HG03095 (cell line): Measurements from ENCODE around the gene SOX11.

Source experiments
- ATAC-seq: cut with Tn5 transposase; IDR thresholded peaks from one replicate; pipeline ENCODE4 v1.9.1; 2021; ENCODE audit warnings: moderate library complexity; ENCODE audit not compliant: unreplicated experiment

SOX11 gene

DNA sequence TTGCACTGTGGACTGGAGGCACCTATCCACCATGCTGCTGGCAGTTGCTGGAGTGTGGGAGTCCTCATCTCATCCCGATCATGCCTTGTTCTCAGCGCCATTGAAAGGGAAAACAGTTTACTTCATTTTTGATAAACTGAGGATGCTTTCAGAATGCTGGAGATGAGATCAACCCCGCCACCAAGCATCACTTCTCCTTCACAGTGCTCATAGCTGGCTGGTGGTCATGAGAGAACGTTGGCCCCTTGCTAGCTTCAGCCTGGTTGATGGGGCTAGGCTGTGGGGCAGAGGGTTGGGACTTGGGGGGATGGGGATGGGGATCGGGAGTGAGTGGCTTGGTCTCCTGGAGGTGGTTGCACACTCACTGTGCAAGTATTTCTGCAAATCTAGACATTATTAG, 30.1 kb downstream of the SOX11 start:
- ATAC-seq, result no peak

DNA sequence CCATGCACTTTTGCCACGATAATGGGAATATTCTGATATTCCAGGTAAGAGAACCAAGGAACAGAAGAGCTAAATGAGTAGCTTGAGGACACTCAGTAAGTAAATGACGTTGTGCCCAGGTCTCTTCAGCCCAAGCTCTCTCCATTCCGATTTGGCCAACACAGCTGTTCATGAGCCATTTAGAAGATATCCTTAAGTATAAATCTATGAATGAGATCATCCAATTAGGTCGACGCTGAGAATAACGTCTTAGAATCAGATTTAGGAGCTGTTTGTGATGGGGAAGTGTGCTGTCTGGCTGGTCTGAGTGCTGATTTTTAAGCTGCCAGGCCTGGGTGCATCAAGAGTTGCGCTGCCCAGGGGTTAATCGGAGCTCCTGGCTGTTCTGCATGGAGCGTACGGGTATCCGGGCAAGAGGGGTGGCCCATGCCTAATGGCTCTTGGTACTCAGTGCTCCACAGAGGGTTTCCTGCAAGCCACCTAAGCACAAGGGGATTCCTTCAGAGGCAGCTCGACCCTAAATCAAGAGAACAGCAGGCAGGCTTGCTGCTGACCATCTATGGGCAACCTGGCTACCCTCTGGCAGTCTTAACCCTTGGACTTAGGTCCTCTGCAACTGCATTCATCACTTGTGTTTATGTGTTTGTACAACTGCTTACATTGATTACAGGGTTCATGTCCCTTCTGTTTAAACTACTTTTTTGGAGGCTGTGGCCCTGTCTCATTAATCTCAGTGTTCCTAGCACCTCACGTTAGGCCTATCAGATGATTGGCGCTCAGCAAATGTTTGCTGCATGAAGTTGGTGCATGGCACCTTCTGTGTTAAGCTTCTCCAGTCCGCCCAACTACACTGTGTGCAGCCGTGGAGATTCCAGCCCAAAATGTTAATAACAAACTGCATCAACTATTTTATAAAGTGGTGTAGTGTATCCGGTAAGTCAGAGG, 31.9 kb downstream of the SOX11 start:
- no peak for ATAC-seq

DNA sequence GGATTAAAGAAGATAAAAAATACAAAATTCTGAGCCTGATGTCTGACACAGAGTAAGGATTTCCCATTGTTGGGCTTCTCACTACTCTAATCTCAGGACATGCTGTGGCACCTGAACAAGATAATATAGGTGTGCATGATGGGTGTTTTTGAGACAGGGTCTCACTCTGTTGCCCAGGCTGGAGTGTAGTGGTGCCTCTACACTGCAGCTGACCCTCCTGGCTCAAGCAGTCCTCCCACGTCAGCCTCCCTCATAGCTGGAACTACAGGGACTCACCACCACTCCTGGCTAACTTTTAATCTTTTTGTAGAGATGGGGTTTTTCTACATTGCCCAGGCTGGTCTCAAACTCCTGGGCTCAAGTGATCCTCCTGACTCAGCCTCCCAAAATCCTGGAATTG, 32.9 kb downstream of the SOX11 start:
- no peak for ATAC-seq

DNA sequence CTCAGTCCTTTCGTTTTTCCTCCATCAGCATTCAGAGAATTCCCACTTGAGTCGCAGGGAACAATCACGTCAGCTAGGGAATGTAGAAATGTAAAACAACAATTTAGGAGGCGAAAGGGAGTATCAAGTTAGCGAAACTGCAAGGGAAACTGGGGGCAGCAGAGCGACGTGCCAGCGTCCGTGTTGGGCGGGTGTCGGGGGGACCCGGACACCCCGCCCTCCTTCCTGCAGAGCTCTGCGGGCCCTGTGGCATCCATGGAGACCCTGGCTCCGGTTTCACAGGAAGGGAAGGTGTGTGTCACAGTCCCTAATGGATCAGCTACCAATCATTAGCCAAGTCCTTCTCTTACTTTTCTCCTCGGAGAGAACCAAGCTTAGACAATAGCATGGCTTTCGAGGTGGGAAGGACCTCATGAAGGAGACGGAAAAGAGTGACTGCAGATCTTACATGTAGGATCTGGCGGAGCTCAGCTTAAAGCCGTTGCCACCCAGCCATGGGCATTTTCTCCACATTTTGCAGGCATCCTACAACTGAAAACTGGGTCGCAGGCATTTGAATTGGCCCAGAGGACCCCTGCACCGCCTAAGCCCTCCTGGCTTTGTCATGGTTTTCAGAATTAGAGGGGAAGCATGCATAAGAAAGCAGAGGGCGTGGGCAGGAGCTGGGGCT, 33.7 kb downstream of the SOX11 start:
- no peak for ATAC-seq

DNA sequence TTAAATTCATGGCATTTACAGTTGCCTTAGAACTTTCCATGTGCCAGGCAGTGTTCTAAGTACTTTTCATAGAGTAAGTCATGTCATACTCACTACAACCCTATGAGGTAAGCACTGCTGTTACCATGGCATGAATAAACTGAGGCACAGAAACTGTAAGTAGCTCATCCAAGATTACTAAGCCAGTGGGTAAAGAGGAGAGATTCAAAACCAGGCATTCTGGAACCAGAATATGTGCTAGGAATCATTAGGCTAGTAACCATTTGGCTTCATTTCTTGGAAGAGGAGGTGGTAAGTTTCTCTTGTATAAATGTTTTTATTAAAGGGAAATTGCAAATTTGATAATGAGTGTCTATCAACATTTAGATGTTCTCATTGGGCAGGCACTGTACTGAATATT, 35.1 kb downstream of the SOX11 start:
- ATAC-seq, result no peak

DNA sequence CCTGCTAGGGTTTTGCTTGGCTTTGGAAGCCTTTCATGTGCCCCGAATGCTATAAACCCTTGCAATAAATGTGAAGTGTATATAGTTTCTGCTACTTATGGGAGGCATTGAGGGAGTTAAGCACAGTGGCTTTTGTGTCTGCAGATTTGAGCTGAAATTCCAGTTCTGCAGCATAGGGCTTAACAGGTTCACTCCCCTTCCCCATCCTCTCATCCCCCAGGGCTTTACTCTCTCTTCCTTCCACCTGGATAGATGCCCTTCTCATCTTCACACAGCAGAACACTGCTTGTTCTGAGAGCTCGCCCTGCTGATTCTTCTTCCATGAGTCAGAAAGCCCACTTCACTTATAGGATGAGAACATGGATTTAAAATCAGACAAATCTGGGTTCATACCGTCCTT, 37.2 kb downstream of the SOX11 start:
- ATAC-seq, result no peak

DNA sequence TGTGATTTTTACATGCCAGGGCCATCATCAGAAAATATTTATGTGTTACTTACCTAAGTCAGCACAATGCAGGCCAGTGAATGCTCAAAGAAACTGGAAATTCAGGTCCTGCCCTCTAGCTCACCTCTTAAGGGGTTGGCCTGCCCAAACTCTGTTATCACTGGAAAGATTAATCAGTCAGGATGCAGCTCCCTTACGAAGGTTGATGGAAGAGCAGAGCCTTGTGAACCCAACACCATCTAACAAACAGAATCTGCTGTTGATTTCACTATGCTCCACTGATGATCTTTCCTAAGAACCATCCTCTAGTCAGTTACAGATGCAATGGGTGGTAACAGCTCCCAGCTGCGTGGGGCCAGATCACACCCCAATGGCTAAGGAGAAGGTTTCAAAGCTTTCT, 38.2 kb downstream of the SOX11 start:
- no peak for ATAC-seq

DNA sequence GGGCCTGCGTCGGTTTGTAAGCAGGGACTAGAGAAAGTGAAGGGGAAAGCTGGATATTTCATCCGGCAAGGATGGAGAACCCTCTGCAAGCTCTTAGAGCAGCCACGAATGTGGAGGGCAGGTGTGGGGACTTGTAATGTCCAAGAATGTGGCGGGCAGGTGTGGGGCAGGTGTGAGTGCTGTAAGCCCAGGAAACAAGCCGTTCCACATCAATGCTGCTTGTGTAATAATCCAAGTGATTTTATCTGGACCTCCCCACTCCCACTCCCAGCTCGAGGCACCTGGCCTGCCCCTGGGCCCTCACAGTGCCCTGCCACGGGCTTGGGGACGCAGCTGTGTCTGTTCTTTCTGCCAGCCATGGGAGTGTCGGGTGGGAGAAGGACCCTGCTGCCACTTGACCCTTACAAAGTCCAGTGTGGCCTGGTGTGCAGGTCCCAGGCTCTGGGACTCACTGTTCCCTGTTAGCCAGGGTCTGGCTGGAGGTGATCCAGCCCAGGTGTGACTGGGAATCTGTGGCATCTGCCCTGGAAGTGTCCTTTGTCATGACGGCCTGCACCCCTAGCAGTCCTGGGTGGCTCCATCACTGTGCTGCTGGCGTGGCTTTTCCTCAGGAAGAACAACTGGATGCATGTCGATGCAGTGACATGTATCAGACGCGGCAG, 42.8 kb downstream of the SOX11 start:
- no peak for ATAC-seq

DNA sequence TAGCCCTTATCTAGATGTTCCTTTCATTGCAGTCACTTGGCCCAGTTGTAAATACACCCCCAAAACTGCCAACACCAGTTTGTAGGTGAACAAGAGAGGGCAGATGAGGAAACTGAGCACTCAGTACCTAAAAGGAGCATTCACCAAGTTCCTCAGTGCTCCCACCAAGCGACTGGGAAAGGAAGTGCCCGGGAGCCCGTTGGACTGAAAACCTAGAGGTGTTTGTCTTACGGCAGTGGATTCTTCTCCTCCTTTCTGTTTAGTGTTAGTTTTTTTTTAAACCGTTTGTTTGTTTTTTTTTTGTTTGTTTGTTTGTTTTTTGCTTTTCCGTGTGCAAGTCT, 43.3 kb downstream of the SOX11 start:
- no peak for ATAC-seq

DNA sequence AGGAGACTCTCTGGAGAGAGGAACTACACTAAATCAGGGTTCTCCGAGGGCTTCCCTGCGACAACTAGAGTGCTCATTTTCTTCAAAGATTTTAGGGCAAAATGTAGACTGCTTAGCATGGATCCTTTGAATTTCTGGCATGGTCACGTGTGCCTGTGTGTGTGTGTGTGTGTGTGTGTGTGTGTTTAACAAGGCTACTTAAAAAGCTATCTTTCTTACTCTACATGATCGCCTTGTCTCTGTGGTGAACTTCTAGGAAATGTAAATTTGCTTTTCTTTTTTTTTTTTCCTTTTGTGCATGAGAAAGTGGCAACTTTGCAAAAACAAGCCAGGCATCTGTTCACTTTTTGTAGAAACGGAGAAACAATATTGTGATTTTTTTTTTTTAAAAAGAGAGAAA, 43.9 kb downstream of the SOX11 start:
- ATAC-seq, result no peak

DNA sequence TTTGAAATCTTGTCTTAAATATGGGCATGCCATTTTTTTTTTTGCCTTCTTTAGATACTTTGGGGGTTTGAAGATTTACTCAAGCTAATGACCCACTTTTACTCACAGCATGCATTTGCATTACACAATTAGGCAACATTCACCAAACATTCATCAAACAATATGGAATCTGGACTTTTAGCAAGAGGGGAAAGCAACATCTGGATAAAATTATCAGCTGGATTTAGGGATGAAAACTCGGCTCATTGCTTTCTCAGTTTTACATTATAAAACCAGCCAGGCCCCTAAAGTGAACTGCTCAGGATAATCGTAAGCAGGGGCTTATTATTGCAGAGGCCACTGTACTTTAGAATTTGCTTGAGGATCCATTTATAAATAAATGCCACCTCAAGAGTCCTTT, 44.7 kb downstream of the SOX11 start:
- no peak for ATAC-seq

DNA sequence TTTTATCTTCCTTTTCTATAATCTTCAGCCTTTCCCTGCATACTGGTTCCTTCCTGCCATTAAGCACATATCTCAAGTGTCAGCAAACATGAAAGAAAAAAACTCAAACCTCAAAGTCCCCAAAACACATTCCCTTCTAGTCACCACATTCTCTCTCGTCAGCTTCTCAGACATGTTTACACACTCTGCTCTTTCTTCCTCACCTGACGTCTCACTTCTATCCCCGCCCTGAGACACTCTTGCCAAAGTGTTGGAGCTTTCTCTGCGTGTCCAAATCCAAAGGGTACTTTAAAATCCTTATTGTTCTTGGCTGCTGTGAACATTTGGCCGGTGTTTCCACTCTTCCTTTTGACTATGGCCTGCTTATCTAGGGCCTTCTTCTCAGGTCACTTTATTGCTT, 47.9 kb downstream of the SOX11 start:
- ATAC-seq, result no peak

DNA sequence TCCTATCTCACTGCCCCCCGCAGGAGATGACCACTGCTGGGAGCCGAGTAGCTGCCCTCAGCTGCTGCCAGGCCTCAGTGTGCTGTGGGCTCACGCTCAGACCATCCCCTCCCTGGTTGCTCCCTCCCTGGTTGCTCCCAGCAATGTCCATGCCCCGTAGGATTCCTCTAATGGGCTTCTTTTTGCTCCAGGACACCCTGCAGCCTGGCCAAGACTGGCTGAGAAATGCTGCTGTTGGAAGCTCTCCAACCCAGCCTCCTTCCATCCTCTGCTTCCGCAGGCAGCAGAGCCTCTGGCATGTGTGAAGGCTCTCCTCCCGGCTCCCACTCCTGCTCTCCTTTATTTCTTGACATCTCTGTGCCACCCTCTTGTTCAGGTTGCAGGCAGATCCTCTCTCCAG, 48.6 kb downstream of the SOX11 start:
- no peak for ATAC-seq

DNA sequence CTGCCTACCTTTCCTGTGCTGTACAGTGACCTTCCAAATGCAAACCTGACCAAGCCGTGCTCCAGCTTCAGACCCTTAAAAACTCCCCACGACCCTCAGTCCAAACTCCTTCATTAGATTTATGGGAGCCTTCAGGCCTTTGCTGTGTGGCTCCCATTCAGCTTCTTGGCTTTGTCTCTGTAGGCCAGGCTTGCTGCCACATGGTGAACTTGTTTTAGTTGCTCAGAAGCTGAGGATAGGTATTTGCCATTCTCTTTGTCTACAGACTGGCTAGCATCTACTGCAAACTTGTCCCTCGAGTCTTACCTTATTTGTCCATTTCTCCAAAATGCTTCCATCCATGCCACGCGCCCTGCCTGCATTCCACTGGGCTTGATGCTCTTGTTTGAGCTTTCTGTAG, 49.1 kb downstream of the SOX11 start:
- no peak for ATAC-seq

DNA sequence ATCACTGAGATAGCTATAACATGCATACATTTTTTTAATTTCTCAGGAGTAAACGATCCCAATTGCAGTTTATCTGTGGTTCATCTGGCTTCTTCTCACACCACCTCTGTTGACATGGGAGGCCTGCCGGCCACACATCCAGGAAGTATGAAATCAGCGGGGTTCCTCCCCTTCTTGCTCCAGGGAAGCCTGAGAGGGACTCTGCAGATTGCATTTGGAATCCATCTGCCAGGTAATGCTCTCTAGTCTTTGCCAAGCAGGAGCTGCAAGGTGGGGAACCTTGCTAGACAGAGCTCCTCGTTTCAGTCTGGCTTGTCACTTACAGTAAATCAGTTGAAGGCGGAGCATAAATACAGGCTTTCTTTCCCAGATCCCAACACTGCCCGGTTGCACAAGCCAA, 49.9 kb downstream of the SOX11 start:
- ATAC-seq, result no peak

DNA sequence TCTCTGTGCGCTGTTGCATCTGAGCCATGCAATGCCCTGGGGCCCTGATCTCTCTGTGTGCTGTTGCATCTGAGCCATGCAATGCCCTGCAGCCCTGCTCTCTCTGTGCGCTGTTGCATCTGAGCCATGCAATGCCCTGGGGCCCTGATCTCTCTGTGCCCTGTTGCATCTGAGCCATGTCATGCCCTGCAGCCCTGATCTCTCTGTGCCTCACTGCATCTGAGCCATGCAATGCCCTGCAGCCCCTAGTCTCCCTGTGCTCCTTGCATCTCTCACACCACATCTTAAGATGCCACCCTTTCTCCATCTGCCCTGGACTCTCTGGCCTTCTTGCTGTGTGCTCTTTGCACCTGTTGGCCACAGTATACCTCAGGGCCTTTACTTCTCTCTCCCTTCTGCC, 56.2 kb downstream of the SOX11 start:
- no peak for ATAC-seq

DNA sequence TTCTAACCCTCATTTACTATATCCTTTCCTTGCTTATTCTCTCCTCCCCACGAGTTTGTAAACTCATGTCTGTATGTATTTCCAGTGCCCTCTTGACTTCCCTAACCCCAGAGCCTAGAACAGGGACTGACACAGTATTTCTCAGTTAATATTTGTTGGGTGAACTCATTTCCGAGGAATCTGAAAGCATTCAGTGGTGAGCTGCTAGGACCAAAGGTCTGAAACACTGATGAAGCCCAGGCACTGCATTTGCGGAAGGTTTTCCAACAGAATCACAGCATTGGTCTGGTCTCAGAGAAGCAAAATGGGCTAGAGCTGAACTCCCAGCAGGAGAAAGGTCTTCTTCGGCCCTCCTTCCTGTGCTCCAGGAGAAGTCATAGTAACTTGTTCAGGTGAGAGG, 56.8 kb downstream of the SOX11 start:
- no peak for ATAC-seq

DNA sequence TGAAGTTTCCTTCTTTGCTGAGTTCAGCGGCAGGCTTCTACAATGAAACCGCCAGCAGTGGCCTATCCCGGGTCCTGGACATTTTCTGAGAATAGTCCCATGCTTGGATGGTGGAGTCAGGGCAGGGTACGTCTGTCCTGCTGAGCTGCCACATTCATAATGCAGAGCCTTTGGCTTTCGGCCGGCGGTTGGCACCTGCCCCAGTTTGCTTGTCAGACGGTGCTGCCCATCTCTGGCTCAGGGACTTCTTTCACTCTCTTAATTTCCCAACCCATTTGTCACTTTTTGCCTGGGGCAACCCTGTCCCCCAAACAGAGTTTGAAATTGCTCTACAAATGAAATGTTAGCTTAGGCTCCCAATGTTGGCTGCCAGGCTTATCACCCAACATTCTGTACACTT, 57.2 kb downstream of the SOX11 start:
- no peak for ATAC-seq
